ENCODE results near the gene F2R. TPM values are rescaled to one million over a fixed set of nuclear protein-coding genes. Genes with fewer than 3 reads are reported as not detected.
"Not testable (repeated sequence)": the region's sequence is repeated elsewhere in the genome, so short reads cannot be mapped to it uniquely, and the experiment has no call there.

Gene F2R
- total and polyA plus RNA-seq, 12 donors = 6.0 to 60.5 (median 26.8) TPM

GRCh38 chr5:76775921-76776320, 60.0 kb downstream of the F2R start:
- Histone ChIP-seq H3K27ac (no peak overlapping the region), H3K27me3 (no peaks in the 10 kb centered on the region), H3K9me3 (replicated peaks in 1 of 3) (no peaks in the 10 kb centered on the region), H3K4me1 (replicated peaks in 1 of 2) (peaks cover 0 to 6% of the 10 kb centered on the region in 2 donors), H3K36me3 (replicated peaks in 1 of 2) (no peaks in the 10 kb centered on the region), H3K4me3 (no peak overlapping the region)
- peak in 1 of 7 donors; percentile 6 for DNase-seq
- intact Hi-C loops (cut with DNase I) = loop anchor here in 1 of 2 donors (2.0 kb wide), 1 partner anchor 173 kb away; no protein-coding TSS in a partner anchor
- TF ChIP-seq POLR2A (IDR thresholded peaks at IDR 0.05) = no peak
- TF ChIP-seq CTCF (IDR thresholded peaks at IDR 0.05) = no peak
- WGBS, 4 donors = 85 to 88% (median 88%) methylated on average over 5 of the region's 5 CpGs

GRCh38 chr5:76776391-76776790, 60.5 kb downstream of the F2R start:
- no peak for DNase-seq
- Histone ChIP-seq H3K27me3 (no peaks in the 10 kb centered on the region), H3K4me3 (no peak overlapping the region), H3K36me3 (replicated peaks in 1 of 2) (no peaks in the 10 kb centered on the region), H3K4me1 (replicated peaks in 1 of 2) (peaks cover 0 to 6% of the 10 kb centered on the region in 2 donors), H3K9me3 (replicated peaks in 1 of 3) (no peaks in the 10 kb centered on the region), H3K27ac (no peak overlapping the region)
- TF ChIP-seq CTCF (IDR thresholded peaks at IDR 0.05) = no peak
- TF ChIP-seq POLR2A (IDR thresholded peaks at IDR 0.05) = no peak
- 78 to 83% (median 81%) methylated on average over 2 of the region's 2 CpGs for WGBS, 4 donors
- intact Hi-C loops (cut with DNase I) = no loop called here

GRCh38 chr5:76780616-76781015, 64.7 kb downstream of the F2R start:
- H3K9me3 ChIP-seq (replicated peaks in 1 of 3); intact Hi-C loops (cut with DNase I); H3K4me1 ChIP-seq (replicated peaks in 1 of 2); H3K36me3 ChIP-seq (replicated peaks in 1 of 2); H3K4me3 ChIP-seq; DNase-seq; H3K27ac ChIP-seq; H3K27me3 ChIP-seq: not testable (repeated sequence)
- WGBS, 4 donors = 91 to 99% (median 94%) methylated on average over 4 of the region's 4 CpGs

- Histone ChIP-seq H3K4me3 (no peak overlapping the region), H3K27me3 (no peaks in the 10 kb centered on the region), H3K36me3 (replicated peaks in 1 of 2) (no peaks in the 10 kb centered on the region), H3K27ac (no peak overlapping the region), H3K4me1 (replicated peaks in 1 of 2) (peaks cover 0 to 6% of the 10 kb centered on the region in 2 donors), H3K9me3 (replicated peaks in 1 of 3) (no peaks in the 10 kb centered on the region)
- 87 to 97% (median 92%) methylated on average over 10 of the region's 10 CpGs for WGBS, 4 donors
- TF ChIP-seq POLR2A (IDR thresholded peaks at IDR 0.05) = no peak
- TF ChIP-seq CTCF (IDR thresholded peaks at IDR 0.05) = no peak
- no peak for DNase-seq
- intact Hi-C loops (cut with DNase I) = no loop called here
These were observed 65.8 kb downstream of the F2R start for GRCh38 chr5:76781775-76782174.

GRCh38 chr5:76782444-76782843, 66.5 kb downstream of the F2R start:
- Histone ChIP-seq H3K27me3 (no peaks in the 10 kb centered on the region), H3K9me3 (replicated peaks in 1 of 3) (no peaks in the 10 kb centered on the region), H3K36me3 (replicated peaks in 1 of 2) (no peaks in the 10 kb centered on the region), H3K4me3 (no peak overlapping the region), H3K4me1 (replicated peaks in 1 of 2) (peaks cover 0 to 4% of the 10 kb centered on the region in 2 donors), H3K27ac (no peak overlapping the region)
- DNase-seq = no peak
- TF ChIP-seq CTCF (IDR thresholded peaks at IDR 0.05) (no peak), POLR2A (IDR thresholded peaks at IDR 0.05) (no peak)
- intact Hi-C loops (cut with DNase I) = no loop called here
- WGBS, 4 donors = 85 to 93% (median 87%) methylated on average over 3 of the region's 3 CpGs
